Measurements from ENCODE around the gene MYOT. TPM values are rescaled to one million over a fixed set of nuclear protein-coding genes. Genes with fewer than 3 reads are reported as not detected.

Gene MYOT
- total RNA-seq, 4 donors from 2014 or later, result 1.5 to 6.2 (median 2.4) TPM; not detected in 1

DNA sequence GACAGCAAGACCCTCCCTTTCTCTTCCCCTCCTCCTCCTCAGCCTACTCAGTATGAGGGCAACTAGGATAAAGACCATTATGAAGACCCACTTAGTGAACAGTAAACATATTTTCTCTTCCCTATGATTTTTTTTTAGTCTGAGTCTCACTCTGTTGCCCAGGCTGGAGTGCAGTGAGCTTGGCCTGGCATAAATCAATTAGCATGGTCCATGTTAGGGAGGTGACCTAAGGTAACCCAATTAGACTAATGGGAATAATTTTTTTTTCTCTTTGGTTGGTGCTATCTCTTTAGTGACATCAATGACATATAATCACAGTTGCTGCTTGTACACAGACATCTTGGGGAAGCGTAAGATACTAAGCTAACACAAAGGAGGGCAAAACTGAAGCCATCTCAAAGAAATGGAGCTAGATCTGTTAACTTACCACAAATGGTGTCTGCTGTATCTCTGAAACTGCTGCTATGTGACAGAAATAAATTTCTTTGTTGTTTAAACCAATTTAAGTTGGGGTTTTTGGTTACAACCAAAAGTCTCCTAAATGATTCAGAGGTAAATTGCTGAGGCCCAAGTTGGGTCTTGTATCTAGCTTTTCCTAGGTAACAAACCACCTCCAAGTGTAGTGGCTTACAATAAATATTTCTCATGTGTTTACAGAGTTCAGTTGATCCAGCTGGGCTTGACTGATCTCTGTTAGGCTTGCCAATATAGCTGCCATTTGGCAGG is 34.9 kb downstream of the MYOT start:
- TF ChIP-seq, protein P1, sequence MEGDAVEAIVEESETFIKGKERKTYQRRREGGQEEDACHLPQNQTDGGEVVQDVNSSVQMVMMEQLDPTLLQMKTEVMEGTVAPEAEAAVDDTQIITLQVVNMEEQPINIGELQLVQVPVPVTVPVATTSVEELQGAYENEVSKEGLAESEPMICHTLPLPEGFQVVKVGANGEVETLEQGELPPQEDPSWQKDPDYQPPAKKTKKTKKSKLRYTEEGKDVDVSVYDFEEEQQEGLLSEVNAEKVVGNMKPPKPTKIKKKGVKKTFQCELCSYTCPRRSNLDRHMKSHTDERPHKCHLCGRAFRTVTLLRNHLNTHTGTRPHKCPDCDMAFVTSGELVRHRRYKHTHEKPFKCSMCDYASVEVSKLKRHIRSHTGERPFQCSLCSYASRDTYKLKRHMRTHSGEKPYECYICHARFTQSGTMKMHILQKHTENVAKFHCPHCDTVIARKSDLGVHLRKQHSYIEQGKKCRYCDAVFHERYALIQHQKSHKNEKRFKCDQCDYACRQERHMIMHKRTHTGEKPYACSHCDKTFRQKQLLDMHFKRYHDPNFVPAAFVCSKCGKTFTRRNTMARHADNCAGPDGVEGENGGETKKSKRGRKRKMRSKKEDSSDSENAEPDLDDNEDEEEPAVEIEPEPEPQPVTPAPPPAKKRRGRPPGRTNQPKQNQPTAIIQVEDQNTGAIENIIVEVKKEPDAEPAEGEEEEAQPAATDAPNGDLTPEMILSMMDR (IDR thresholded peaks at IDR 0.05; ENCODE audit: low read depth), result no peak

DNA sequence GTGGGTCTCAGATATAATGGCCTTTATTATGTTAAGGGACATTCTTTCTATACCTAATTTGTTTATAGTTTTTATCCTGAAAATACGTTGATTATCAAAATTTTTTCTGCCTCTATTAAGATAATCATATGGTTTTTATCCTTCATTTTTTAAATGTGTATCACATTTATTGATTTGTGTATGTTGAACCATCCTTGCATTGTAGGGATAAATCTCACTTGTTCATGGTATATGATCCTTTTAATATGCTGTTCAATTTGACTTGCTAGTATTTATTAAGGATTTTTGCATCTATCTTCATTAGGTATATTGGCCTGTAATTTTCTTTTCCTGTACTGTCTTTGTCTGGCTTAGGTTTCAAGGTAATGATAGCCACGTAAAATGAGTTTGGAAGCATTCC is 47.1 kb downstream of the MYOT start:
- TF ChIP-seq, protein P1 (IDR thresholded peaks at IDR 0.05; ENCODE audit: low read depth), result no peak

DNA sequence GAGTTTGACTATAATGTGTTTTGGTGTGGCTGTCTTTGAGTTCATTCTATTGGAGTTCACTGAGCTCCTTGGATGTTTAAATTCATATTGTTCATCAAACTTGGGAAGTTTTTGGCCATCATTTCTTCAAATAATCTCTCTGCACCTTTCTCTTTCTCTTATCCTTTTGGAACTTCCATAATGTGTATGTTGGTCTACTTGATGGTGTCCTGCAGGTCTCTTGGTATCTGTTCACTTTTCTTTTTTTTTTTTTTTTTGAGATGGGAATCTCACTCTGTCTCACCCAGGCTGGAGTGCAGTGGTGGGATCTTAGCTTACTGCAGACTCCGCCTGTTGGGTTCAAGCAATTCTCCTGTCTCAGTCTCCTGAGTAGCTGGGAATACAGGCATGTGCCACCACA is 49.3 kb downstream of the MYOT start:
- TF ChIP-seq, protein P1 (IDR thresholded peaks at IDR 0.05; ENCODE audit: low read depth), result no peak

DNA sequence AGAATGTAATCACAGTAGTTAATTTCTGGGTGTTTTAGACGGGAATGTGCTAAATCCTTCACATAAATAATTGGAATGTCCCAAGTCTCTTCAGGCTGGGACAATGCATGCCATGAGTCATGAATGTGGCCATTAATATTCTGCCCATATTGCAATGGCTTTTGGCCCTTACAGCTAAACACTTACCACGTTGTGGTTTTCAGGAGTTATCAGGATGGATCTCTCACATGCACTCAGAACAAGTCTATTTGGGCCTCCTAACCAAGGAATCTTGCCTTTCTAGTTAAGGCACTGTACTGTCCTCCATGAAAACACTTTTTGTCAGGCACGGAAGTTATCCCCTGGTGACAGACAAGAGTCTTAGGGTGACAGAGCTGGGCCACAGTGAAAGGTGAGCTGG is 54.3 kb downstream of the MYOT start:
- TF ChIP-seq, protein P1 (IDR thresholded peaks at IDR 0.05; ENCODE audit: low read depth), result no peak

DNA sequence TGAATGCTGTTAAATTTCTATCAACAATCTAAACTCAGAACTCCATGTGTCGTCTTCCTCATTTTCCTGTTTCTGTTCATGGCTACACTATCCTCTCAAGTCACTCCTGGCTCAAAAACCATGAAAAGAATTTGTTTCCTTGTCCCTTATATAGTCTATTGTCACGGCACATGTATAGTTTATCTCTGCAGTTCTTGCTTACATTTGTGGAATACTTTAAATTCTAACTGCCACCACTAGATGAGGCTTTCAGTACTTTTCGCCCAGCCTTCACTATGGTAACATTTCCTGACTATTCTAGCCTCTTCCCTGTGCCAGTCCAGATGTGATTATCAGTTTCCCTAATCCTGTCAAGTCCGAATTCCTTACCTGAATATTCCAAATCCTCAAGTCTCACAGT is 56.2 kb downstream of the MYOT start:
- TF ChIP-seq, protein P1 (IDR thresholded peaks at IDR 0.05; ENCODE audit: low read depth), result no peak

DNA sequence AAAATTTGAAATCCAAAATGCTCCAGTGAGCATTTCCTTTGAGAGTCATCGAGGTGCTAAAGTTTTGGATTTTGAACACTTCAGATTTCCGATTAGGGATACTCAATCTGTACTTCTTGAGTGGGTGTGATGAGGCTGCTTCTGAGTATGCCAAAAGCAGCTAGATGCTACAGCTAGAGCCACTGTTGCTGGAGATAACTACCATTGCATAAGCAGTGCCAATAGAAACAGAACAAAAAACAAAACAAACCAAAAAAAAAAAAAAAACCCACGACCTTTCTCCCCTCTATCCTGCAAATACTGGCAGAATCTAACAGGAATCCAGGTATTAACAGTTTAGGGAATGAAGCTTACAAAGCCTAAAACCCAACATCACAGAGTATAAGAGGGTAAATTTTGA is 65.1 kb downstream of the MYOT start:
- TF ChIP-seq, protein P1 (IDR thresholded peaks at IDR 0.05; ENCODE audit: low read depth), result no peak

DNA sequence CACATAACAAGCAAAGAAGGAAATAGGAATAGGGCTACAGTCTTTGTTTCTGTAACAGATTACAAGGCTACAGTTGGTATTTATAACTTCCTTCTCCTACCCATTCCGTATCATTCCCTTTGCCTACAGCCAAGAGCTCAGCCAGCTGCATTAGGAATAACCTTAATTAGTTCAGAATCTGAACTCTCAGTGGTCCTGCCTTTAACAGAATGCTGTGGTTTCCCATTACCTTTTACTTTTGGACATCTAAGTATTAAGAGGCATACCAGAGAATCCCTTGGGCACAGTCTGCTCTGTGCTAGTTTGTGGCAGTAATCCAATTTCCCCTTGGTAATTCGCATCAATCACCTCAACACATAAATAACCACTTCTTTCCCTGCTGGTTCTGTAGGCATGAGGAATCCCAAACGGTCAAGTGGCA is 65.8 kb downstream of the MYOT start:
- TF ChIP-seq, protein P1 (IDR thresholded peaks at IDR 0.05; ENCODE audit: low read depth), result no peak

All from subcutaneous adipose tissue (tissue), 4 donors.